IMR-90 (cell line): Measurements from ENCODE around the gene UBXN1. TPM values are rescaled to one million over a fixed set of nuclear protein-coding genes. Genes with fewer than 3 reads are reported as not detected.

Source experiments
- ATAC-seq: fragments of 200-7000 bp; cut with Tn5 transposase; 2 replicates; pipeline ENCODE4 v1.9.1; 2020; ENCODE audit warnings: low read depth, mild to moderate bottlenecking, moderate library complexity
- BruUV-seq: library from RNA; stranded (reverse); fragments of 400-500 nt; replicated peaks from 2 replicates; lab custom pipeline; 2021; lab: Mats Ljungman, UMichigan
- CTCF ChIA-PET: fragments of 300-600 bp; formaldehyde crosslinking; extraction: SDS; loops from one replicate; lab custom pipeline; 2021; ENCODE audit warnings: antibody characterized with exemption; lab: Yijun Ruan, JAX
- POLR2A ChIA-PET: fragments of 300-600 bp; sonication (Branson Sonifier 250); formaldehyde crosslinking; loops from one replicate; lab custom pipeline; 2022; ENCODE audit warnings: antibody characterized with exemption; ENCODE audit not compliant: unreplicated experiment; lab: Charles Lee
- DNase-seq: peaks from one replicate; pipeline ENCODE4 v3.0.0; 2013
- H2AFZ ChIP-seq: replicated peaks from 2 replicates; pipeline ENCODE3; 2013; ENCODE audit warnings: low read length, mild to moderate bottlenecking; ENCODE audit not compliant: poor library complexity
- H2AK5ac ChIP-seq: 2 replicates; pipeline ENCODE4 v1.6.1; 2013; ENCODE audit warnings: low read depth, low read length, inconsistent platforms
- H2AK9ac ChIP-seq: replicated peaks from 2 replicates; pipeline ENCODE3; 2013; ENCODE audit warnings: mild to moderate bottlenecking, low read depth, low read length, moderate library complexity; ENCODE audit not compliant: poor library complexity
- H2BK120ac ChIP-seq: 2 replicates; pipeline ENCODE4 v1.6.1; 2013; ENCODE audit warnings: low read depth, low read length, inconsistent platforms
- H2BK15ac ChIP-seq: 3 replicates; pipeline ENCODE4 v1.6.1; 2013; ENCODE audit warnings: low read depth, low read length, inconsistent platforms
- H2BK20ac ChIP-seq: 2 replicates; pipeline ENCODE4 v1.6.1; 2013; ENCODE audit warnings: low read depth, mild to moderate bottlenecking, inconsistent platforms, low read length, moderate library complexity
- H2BK5ac ChIP-seq: 2 replicates; pipeline ENCODE4 v1.6.1; 2013; ENCODE audit warnings: mild to moderate bottlenecking, low read depth, low read length, inconsistent platforms; ENCODE audit not compliant: poor library complexity, severe bottlenecking
- H3K14ac ChIP-seq: replicated peaks from 2 replicates; pipeline ENCODE4 v1.6.1; 2013; ENCODE audit warnings: low read depth, low read length, inconsistent platforms
- H3K18ac ChIP-seq: 2 replicates; pipeline ENCODE4 v1.6.1; 2013; ENCODE audit warnings: low read depth, low read length, control low read depth
- H3K23ac ChIP-seq: 2 replicates; pipeline ENCODE4 v1.6.1; 2013; ENCODE audit warnings: low read depth, low read length, inconsistent platforms
- H3K27ac ChIP-seq: 2 replicates; pipeline ENCODE4 v1.5.1; 2013; ENCODE audit warnings: mild to moderate bottlenecking, control low read depth, low read length; ENCODE audit not compliant: insufficient read depth
- H3K27me3 ChIP-seq: 2 replicates; pipeline ENCODE4 v1.6.1; 2013; ENCODE audit warnings: low read length; ENCODE audit not compliant: control insufficient read depth, insufficient read depth
- H3K36me3 ChIP-seq: 2 replicates; pipeline ENCODE4 v1.6.1; 2013; ENCODE audit warnings: low read length, mixed read lengths; ENCODE audit not compliant: control insufficient read depth, insufficient read depth
- H3K4ac ChIP-seq: 2 replicates; pipeline ENCODE4 v1.6.1; 2013; ENCODE audit warnings: low read depth, low read length, inconsistent platforms
- H3K4me1 ChIP-seq: 2 replicates; pipeline ENCODE4 v1.6.1; 2013; ENCODE audit warnings: low read length, mixed read lengths; ENCODE audit not compliant: control insufficient read depth, insufficient read depth
- H3K4me2 ChIP-seq: 2 replicates; pipeline ENCODE4 v1.6.1; 2013; ENCODE audit warnings: low read depth, mild to moderate bottlenecking, control low read depth, low read length, moderate library complexity
- H3K4me3 ChIP-seq: 2 replicates; pipeline ENCODE4 v1.5.1; 2013; ENCODE audit warnings: low read depth, mild to moderate bottlenecking, control low read depth, low read length, moderate library complexity; ENCODE audit not compliant: insufficient read depth
- H3K56ac ChIP-seq: 2 replicates; pipeline ENCODE4 v1.6.1; 2013; ENCODE audit warnings: low read length, inconsistent platforms; ENCODE audit not compliant: insufficient read depth; ENCODE audit errors: extremely low read depth
- H3K79me1 ChIP-seq, 2 experiments: 2 replicates each; pipeline ENCODE4 v1.6.1; 2013; ENCODE audit warnings: low read length in 2 of 2, inconsistent platforms in 1 of 2, low read depth in 1 of 2
- H3K9ac ChIP-seq: 2 replicates; pipeline ENCODE4 v1.6.1; 2013; ENCODE audit warnings: low read depth, low read length, control low read depth
- H3K9me1 ChIP-seq: 2 replicates; pipeline ENCODE4 v1.6.1; 2013; ENCODE audit warnings: low read length, inconsistent platforms; ENCODE audit not compliant: insufficient read depth
- H3K9me3 ChIP-seq: 2 replicates; pipeline ENCODE4 v1.6.1; 2013; ENCODE audit warnings: low read length; ENCODE audit not compliant: control insufficient read depth, insufficient read depth
- H4K20me1 ChIP-seq: 2 replicates; pipeline ENCODE4 v1.6.1; 2013; ENCODE audit warnings: low read length, inconsistent platforms; ENCODE audit not compliant: insufficient read depth
- H4K5ac ChIP-seq: 2 replicates; pipeline ENCODE4 v1.6.1; 2013; ENCODE audit warnings: mild to moderate bottlenecking, low read depth, low read length, control low read depth
- H4K8ac ChIP-seq, 2 experiments: 2 replicates each; pipeline ENCODE4 v1.6.1; 2013; ENCODE audit warnings: low read depth in 2 of 2, low read length in 2 of 2, control low read depth in 1 of 2, inconsistent platforms in 1 of 2
- H4K91ac ChIP-seq: 2 replicates; pipeline ENCODE4 v1.6.1; 2013; ENCODE audit warnings: low read depth, low read length, inconsistent platforms; ENCODE audit not compliant: insufficient read depth
- CEBPB ChIP-seq: IDR thresholded peaks from 2 replicates; pipeline ENCODE4 v1.6.1; 2012; ENCODE audit warnings: low read depth, low read length, improper control_type of control experiment
- CHD1 ChIP-seq: IDR thresholded peaks from 2 replicates; pipeline ENCODE4 v1.6.1; 2012; ENCODE audit warnings: low read depth, low read length, improper control_type of control experiment
- FOS ChIP-seq: fragments of 150-350 bp; IDR thresholded peaks from 2 replicates; pipeline ENCODE4 v1.6.1; 2016; ENCODE audit warnings: low read depth, low read length
- MAFK ChIP-seq: IDR thresholded peaks from 2 replicates; pipeline ENCODE4 v1.6.1; 2012; ENCODE audit warnings: low read depth, low read length, improper control_type of control experiment
- MAZ ChIP-seq: IDR thresholded peaks from 2 replicates; pipeline ENCODE4 v1.6.1; 2012; ENCODE audit warnings: low read depth, mild to moderate bottlenecking, low read length, improper control_type of control experiment, moderate library complexity, borderline replicate concordance
- MXI1 ChIP-seq: IDR thresholded peaks from 2 replicates; pipeline ENCODE4 v1.6.1; 2012; ENCODE audit warnings: low read depth, mild to moderate bottlenecking, low read length, moderate library complexity, borderline replicate concordance
- NFE2L2 ChIP-seq: fragments of 150-350 bp; IDR thresholded peaks from 2 replicates; pipeline ENCODE4 v1.6.1; 2016; ENCODE audit warnings: low read depth, mild to moderate bottlenecking, low read length
- RFX5 ChIP-seq: IDR thresholded peaks from 2 replicates; pipeline ENCODE4 v1.8.0; 2012; ENCODE audit warnings: low read depth, mild to moderate bottlenecking, low read length, moderate library complexity
- USF2 ChIP-seq: fragments of 150-350 bp; IDR thresholded peaks from 2 replicates; pipeline ENCODE4 v1.6.1; 2017; ENCODE audit warnings: mild to moderate bottlenecking, antibody characterized with exemption, low read length, low read depth
- WGBS, 2 experiments: methylation state at CpG; one replicate each; pipeline versions ENCODE4 v1.1.5 to v1.1.7; 2013; ENCODE audit warnings: missing lambda C conversion rate in 2 of 2; ENCODE audit not compliant: insufficient read length in 1 of 2; ENCODE audit errors: extremely low coverage in 2 of 2; 5-methylcytosine and 5-hydroxymethylcytosine counted together
- dilution Hi-C: fragments of 300-500 bp; cut with HindIII; formaldehyde crosslinking; loops from one replicate; pipeline ENCODE4 v1.14.3; 2018; ENCODE audit warnings: low sequenced_read_pairs; ENCODE audit not compliant: unreplicated experiment
- in situ Hi-C: fragments of 300-500 bp; cut with MboI; formaldehyde crosslinking; loops from 3 replicates; pipeline ENCODE4 v1.14.3; 2019; ENCODE audit warnings: low sequenced_read_pairs, inconsistent platforms, mixed read lengths
- intact Hi-C: fragments of 100-400 bp; cut with micrococcal nuclease; formaldehyde crosslinking; loops from 2 replicates; pipeline ENCODE4 v1.10.0; 2022
- polyA plus RNA-seq, 3 experiments: library from polyadenylated mRNA; depleted of rRNA; stranded (reverse); fragments of >200 nt; gene quantifications; 2 replicates each; pipeline ENCODE4 v1.2.3, GENCODE V29; 2012; ENCODE audit warnings: low replicate concordance in 1 of 3
- total RNA-seq: library from RNA; depleted of rRNA; stranded (reverse); fragments of >200 nt; gene quantifications from 2 replicates; pipeline ENCODE4 v1.2.3, GENCODE V29; 2012
- TF ChIP-seq, protein P1 (sequence below): fragments of 150-350 bp; IDR thresholded peaks from 2 replicates; pipeline ENCODE4 v1.6.1; 2016; ENCODE audit warnings: low read depth, mild to moderate bottlenecking, low read length, moderate library complexity, borderline replicate concordance

The UBXN1 gene
- total and polyA plus RNA-seq, 2 of the 4 experiments (the other 2 are of a cell fraction), result 50.0 to 81.6 TPM

DNA sequence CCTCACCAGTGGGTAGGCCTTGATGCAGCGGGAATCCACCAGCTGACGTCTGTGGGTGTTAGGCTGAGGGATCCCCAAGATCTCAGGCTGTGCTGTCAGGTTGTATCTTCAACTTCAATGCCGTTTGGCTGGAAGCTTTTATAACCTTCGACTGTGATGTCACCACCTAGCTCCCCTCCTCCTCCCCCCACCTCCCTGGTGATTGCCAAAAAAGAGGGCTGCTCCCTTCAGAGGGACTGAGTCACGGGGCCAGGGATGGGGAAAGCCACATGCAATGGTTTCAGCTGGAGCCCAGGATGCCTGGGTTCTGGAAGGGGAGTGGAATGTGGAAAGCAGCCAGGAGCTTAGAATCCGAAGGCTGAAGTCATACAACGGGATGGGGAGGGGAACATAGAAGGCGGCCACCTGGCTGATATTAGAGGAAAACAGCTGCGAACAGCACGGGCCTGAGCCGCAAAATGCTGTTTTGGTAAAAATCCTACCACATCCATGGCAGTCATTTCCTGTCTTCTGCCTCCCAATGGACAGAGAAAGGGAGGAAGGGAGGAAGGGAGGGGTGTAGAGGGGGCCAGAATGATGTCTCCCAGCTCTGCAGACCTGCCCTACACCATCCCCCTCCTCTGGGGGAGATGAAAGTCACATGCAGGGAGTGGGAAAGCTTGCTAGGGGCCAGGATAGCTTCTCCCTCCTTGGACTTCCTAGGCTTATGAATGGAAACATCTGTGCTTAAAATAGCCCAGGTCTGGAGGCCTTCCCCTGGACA, 10.7 kb upstream of the UBXN1 start, which contains the start of gene LRRN4CL:
Gene LRRN4CL, minus strand, starts transcription at position 110 of the 763 bp plus-strand sequence. CDS start 1,022 bp downstream, outside the sequence.
- Histone ChIP-seq H4K5ac (peak within 1 kb of the TSS; percentile 27; the same call in 1 of the 2 replicates), H3K36me3 (peaks cover 21% of the 10 kb centered on the region), H3K4me3 (no peak within 1 kb of the TSS), H3K9me1 (peaks cover 6% of the 10 kb centered on the region; the same call in 1 of the 2 replicates), H3K79me1 (peaks cover 0 to 4% of the 10 kb centered on the region in 2 experiments; a peak in 1 of 4 replicates), H4K20me1 (0 out of 2 replicates have a peak, but pooled peaks cover 6% of the 10 kb centered on the region), H3K4me1 (peaks cover 9% of the 10 kb centered on the region; the same call in 1 of the 2 replicates), H3K27ac (peak within 1 kb of the TSS; percentile 66; the same call in 1 of the 2 replicates), H2BK120ac (peak within 1 kb of the TSS; percentile 61), H3K56ac (no peak within 1 kb of the TSS), H2AFZ (peak within 1 kb of the TSS; percentile 80), H3K23ac (peak within 1 kb of the TSS; percentile 75; the same call in 1 of the 2 replicates), H2AK5ac (peak within 1 kb of the TSS; percentile 93), H3K4ac (peak within 1 kb of the TSS; percentile 82), H3K14ac (peak within 1 kb of the TSS; percentile 70), H4K91ac (peak within 1 kb of the TSS; percentile 68), H2BK15ac (peak within 1 kb of the TSS; percentile 55; the same call in 1 of the 3 replicates), H2AK9ac (peak within 1 kb of the TSS; percentile 89), H3K18ac (peak within 1 kb of the TSS; percentile 16; the same call in 1 of the 2 replicates), H3K27me3 (no peaks in the 10 kb centered on the region), H2BK5ac (peak within 1 kb of the TSS; percentile 44), H3K9ac (no peak within 1 kb of the TSS; the same call in 1 of the 2 replicates), H2BK20ac (peak within 1 kb of the TSS; percentile 60), H3K4me2 (peak within 1 kb of the TSS; percentile 32; the same call in 1 of the 2 replicates), H4K8ac (peak within 1 kb of the TSS; percentile 60 to 86; a peak in 3 of 4 replicates), H3K9me3 (no peaks in the 10 kb centered on the region)
- dilution Hi-C loops (no loop called here), in situ Hi-C loops (loop anchor here (10.0 kb wide), 1 partner anchor 295 kb away; no protein-coding TSS in a partner anchor), intact Hi-C loops (loop anchor here (10.0 kb wide), 1 partner anchor 95 kb away; the partner anchor contains the start of gene TUT1)
- ChIA-PET CTCF (interaction anchor here (0.6 to 2.0 kb wide), 7 partner anchors 9 to 322 kb away, joined by 3 to 5 read pairs (median 3); partner anchors contain the start of gene UBXN1), POLR2A (interaction anchor here (0.8 to 1.1 kb wide), 2 partner anchors 9 to 115 kb away, joined by 3 to 4 read pairs; partner anchors contain the start of gene EEF1G)
- BruUV-seq, result no TSS peak
- TF ChIP-seq MAFK (no peak), FOS (peak; percentile 51; the same call in 1 of the 2 replicates), MAZ (peak; percentile 66; the same call in 1 of the 2 replicates), CHD1 (no peak), RFX5 (no peak), CEBPB (peak; percentile 70), MXI1 (peak; percentile 49; the same call in 1 of the 2 replicates), USF2 (peak; percentile 49; the same call in 1 of the 2 replicates), NFE2L2 (no peak)
- TF ChIP-seq, protein P1, sequence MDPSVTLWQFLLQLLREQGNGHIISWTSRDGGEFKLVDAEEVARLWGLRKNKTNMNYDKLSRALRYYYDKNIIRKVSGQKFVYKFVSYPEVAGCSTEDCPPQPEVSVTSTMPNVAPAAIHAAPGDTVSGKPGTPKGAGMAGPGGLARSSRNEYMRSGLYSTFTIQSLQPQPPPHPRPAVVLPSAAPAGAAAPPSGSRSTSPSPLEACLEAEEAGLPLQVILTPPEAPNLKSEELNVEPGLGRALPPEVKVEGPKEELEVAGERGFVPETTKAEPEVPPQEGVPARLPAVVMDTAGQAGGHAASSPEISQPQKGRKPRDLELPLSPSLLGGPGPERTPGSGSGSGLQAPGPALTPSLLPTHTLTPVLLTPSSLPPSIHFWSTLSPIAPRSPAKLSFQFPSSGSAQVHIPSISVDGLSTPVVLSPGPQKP, result no peak
- ATAC-seq, result peak; percentile 88
- WGBS, 2 experiments, result no CpG with 5 or more reads among the region's 11 CpGs
- peak; percentile 86 for DNase-seq
